ENCODE data around the gene TMEM240. TPM values are rescaled to one million over a fixed set of nuclear protein-coding genes. Genes with fewer than 3 reads are reported as not detected.

Gene TMEM240
- total RNA-seq, 2 donors from 2014 or later = 11.1 TPM

- Histone ChIP-seq H3K36me3 (peaks cover 13% of the 10 kb centered on the region), H3K27me3 (replicated peaks; ENCODE audit: insufficient read depth) (no peaks in the 10 kb centered on the region), H3K9me3 (no peaks in the 10 kb centered on the region), H3K27ac (no peak overlapping the region), H3K4me3 (no peak overlapping the region), H3K4me1 (ENCODE audit: control insufficient read depth in 1 of 2, low read depth in 2 of 2) (no peaks in the 10 kb centered on the region)
- no peak for TF ChIP-seq CTCF (IDR thresholded peaks at IDR 0.05)
- DNase-seq (ENCODE audit: low spot score) = no peak
- no peak for ATAC-seq (ENCODE audit: insufficient number of reproducible peaks, low FRiP score, low read depth)
Measured at GRCh38 chr1:1556505-1556904, 16.1 kb upstream of the TMEM240 start.

- Histone ChIP-seq H3K27me3 (replicated peaks; ENCODE audit: insufficient read depth) (no peaks in the 10 kb centered on the region), H3K4me1 (ENCODE audit: control insufficient read depth in 1 of 2, low read depth in 2 of 2) (no peaks in the 10 kb centered on the region), H3K27ac (no peak overlapping the region), H3K36me3 (peaks cover 4% of the 10 kb centered on the region), H3K4me3 (no peak overlapping the region), H3K9me3 (no peaks in the 10 kb centered on the region)
- no peak for TF ChIP-seq CTCF (IDR thresholded peaks at IDR 0.05)
- ATAC-seq (ENCODE audit: insufficient number of reproducible peaks, low FRiP score, low read depth) (no peak), DNase-seq (ENCODE audit: low spot score) (no peak)
Measured at GRCh38 chr1:1554926-1555915, 14.8 kb upstream of the TMEM240 start.

GRCh38 chr1:1554550-1554925, 14.1 kb upstream of the TMEM240 start:
- Histone ChIP-seq H3K36me3 (no peaks in the 10 kb centered on the region), H3K27me3 (replicated peaks; ENCODE audit: insufficient read depth) (no peaks in the 10 kb centered on the region), H3K4me3 (no peak overlapping the region), H3K9me3 (no peaks in the 10 kb centered on the region), H3K4me1 (ENCODE audit: control insufficient read depth in 1 of 2, low read depth in 2 of 2) (no peaks in the 10 kb centered on the region), H3K27ac (no peak overlapping the region)
- ATAC-seq (ENCODE audit: insufficient number of reproducible peaks, low FRiP score, low read depth) = no peak
- no peak for DNase-seq (ENCODE audit: low spot score)
- TF ChIP-seq CTCF (IDR thresholded peaks at IDR 0.05) = no peak

- TF ChIP-seq CTCF (IDR thresholded peaks at IDR 0.05) = no peak
- no peaks in the 10 kb centered on the region for H3K9me3 ChIP-seq
- H3K27me3 ChIP-seq (replicated peaks; ENCODE audit: insufficient read depth) = no peaks in the 10 kb centered on the region
- no peak for ATAC-seq (ENCODE audit: insufficient number of reproducible peaks, low FRiP score, low read depth)
- no peaks in the 10 kb centered on the region for H3K4me1 ChIP-seq (ENCODE audit: control insufficient read depth in 1 of 2, low read depth in 2 of 2)
- no peak overlapping the region for H3K4me3 ChIP-seq
- DNase-seq (ENCODE audit: low spot score) = no peak
- H3K36me3 ChIP-seq = no peaks in the 10 kb centered on the region
- H3K27ac ChIP-seq = no peak overlapping the region
Measured at GRCh38 chr1:1553821-1554494, 13.5 kb upstream of the TMEM240 start.

- ATAC-seq (ENCODE audit: insufficient number of reproducible peaks, low FRiP score, low read depth) = no peak
- no peak for DNase-seq (ENCODE audit: low spot score)
- Histone ChIP-seq H3K27ac (no peak overlapping the region), H3K36me3 (peaks cover 2% of the 10 kb centered on the region), H3K4me1 (ENCODE audit: control insufficient read depth in 1 of 2, low read depth in 2 of 2) (no peaks in the 10 kb centered on the region), H3K9me3 (no peaks in the 10 kb centered on the region), H3K4me3 (no peak overlapping the region), H3K27me3 (replicated peaks; ENCODE audit: insufficient read depth) (no peaks in the 10 kb centered on the region)
- no peak for TF ChIP-seq CTCF (IDR thresholded peaks at IDR 0.05)
Measured at GRCh38 chr1:1552263-1552639, 11.8 kb upstream of the TMEM240 start.

Data from thoracic aorta (tissue), 2 donors.